ENCODE data around the gene FBXO45.
"Not testable (repeated sequence)": the region's sequence is repeated elsewhere in the genome, so short reads cannot be mapped to it uniquely, and the experiment has no call there.

FBXO45 gene

GRCh38 chr3:196557236-196557635 lies 11.2 kb upstream of the FBXO45 start:
- no peak for DNase-seq (ENCODE audit: low read depth)

- no peak for DNase-seq (ENCODE audit: low read depth)
Observed at GRCh38 chr3:196558476-196558875, 10.0 kb upstream of the FBXO45 start.

- no peak for DNase-seq (ENCODE audit: low read depth)
Observed at GRCh38 chr3:196559826-196560225, 8.6 kb upstream of the FBXO45 start.

GRCh38 chr3:196563721-196564225 lies 4.7 kb upstream of the FBXO45 start:
- no peak for DNase-seq (ENCODE audit: low read depth)

GRCh38 chr3:196569003-196569516 lies 600 bp downstream of the FBXO45 start:
- no peak for DNase-seq (ENCODE audit: low read depth)

- DNase-seq (ENCODE audit: low read depth) = not testable (repeated sequence)
Observed at GRCh38 chr3:196570332-196570731, 1.9 kb downstream of the FBXO45 start.

- no peak for DNase-seq (ENCODE audit: low read depth)
Observed at GRCh38 chr3:196572389-196572788, 3.9 kb downstream of the FBXO45 start.

GRCh38 chr3:196585044-196585757 lies 16.7 kb downstream of the FBXO45 start:
- DNase-seq (ENCODE audit: low read depth) = no peak

GRCh38 chr3:196590279-196590678 lies 21.8 kb downstream of the FBXO45 start:
- no peak for DNase-seq (ENCODE audit: low read depth)

- DNase-seq (ENCODE audit: low read depth) = no peak
Observed at GRCh38 chr3:196596355-196596754, 27.9 kb downstream of the FBXO45 start.

- not testable (repeated sequence) for DNase-seq (ENCODE audit: low read depth)
Observed at GRCh38 chr3:196597971-196598733, 29.7 kb downstream of the FBXO45 start.

GRCh38 chr3:196599734-196600128 lies 31.3 kb downstream of the FBXO45 start:
- DNase-seq (ENCODE audit: low read depth) = no peak

- DNase-seq (ENCODE audit: low read depth) = no peak
Observed at GRCh38 chr3:196600359-196600758, 31.9 kb downstream of the FBXO45 start.

GRCh38 chr3:196602673-196603072 lies 34.2 kb downstream of the FBXO45 start:
- no peak for DNase-seq (ENCODE audit: low read depth)

- no peak for DNase-seq (ENCODE audit: low read depth)
Observed at GRCh38 chr3:196603683-196604082, 35.2 kb downstream of the FBXO45 start.

GRCh38 chr3:196604548-196604947 lies 36.1 kb downstream of the FBXO45 start:
- no peak for DNase-seq (ENCODE audit: low read depth)

- no peak for DNase-seq (ENCODE audit: low read depth)
Observed at GRCh38 chr3:196608693-196609092, 40.2 kb downstream of the FBXO45 start.

- DNase-seq (ENCODE audit: low read depth) = peak; percentile 84
Observed at GRCh38 chr3:196609343-196609775, 40.9 kb downstream of the FBXO45 start.

- no peak for DNase-seq (ENCODE audit: low read depth)
Observed at GRCh38 chr3:196609805-196610515, 41.5 kb downstream of the FBXO45 start.

GRCh38 chr3:196611761-196612483 lies 43.5 kb downstream of the FBXO45 start:
- DNase-seq (ENCODE audit: low read depth) = no peak

- not testable (repeated sequence) for DNase-seq (ENCODE audit: low read depth)
Observed at GRCh38 chr3:196615234-196615633, 46.8 kb downstream of the FBXO45 start.

- DNase-seq (ENCODE audit: low read depth) = peak; percentile 74
Observed at GRCh38 chr3:196617256-196617655, 48.8 kb downstream of the FBXO45 start.

Data from CMK (cell line).